ENCODE results near the gene ZNF500.
A peak's percentile ranks its signal among the peaks of the same experiment; 100 is the strongest.

ZNF500 gene

DNA sequence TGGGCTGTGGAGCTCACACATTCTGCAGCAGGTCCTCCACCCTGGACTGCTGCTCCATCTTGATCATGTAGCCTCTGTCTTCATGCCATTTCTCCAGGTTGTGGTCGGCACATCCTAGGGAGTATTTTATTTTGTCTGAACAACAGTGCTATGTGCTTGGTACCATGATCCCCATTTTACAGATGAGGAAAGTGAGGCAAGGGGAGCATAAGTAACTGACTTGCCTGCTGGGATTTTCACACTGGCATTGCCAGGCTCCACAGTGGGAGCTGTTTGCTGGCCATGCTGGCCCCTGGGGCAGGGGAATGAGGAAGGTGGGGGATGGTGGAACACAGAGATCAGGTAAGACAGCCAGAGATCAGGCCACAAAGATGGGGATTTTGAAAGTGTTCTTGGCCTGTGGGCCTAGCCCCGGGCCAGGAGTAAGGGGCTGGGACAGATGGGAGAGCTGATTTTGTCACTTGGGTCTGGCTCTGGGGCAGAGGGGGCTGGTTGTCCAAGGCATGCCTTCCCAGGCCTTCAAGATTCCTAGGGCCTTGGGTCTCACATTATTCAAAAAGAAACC lies 9.3 kb upstream of the ZNF500 start:
- Histone ChIP-seq H3K27me3 (no peaks in the 10 kb centered on the region), H3K4me1 (no peaks in the 10 kb centered on the region), H3K9me3 (no peaks in the 10 kb centered on the region), H3K36me3 (no peaks in the 10 kb centered on the region), H3K9ac (no peak overlapping the region), H3K27ac (no peak overlapping the region), H3K4me3 (no peak overlapping the region), H4K20me1 (no peaks in the 10 kb centered on the region), H3K4me2 (no peak overlapping the region)
- TF ChIP-seq Cebpa-rat (IDR thresholded peaks at IDR 0.05), result no peak

DNA sequence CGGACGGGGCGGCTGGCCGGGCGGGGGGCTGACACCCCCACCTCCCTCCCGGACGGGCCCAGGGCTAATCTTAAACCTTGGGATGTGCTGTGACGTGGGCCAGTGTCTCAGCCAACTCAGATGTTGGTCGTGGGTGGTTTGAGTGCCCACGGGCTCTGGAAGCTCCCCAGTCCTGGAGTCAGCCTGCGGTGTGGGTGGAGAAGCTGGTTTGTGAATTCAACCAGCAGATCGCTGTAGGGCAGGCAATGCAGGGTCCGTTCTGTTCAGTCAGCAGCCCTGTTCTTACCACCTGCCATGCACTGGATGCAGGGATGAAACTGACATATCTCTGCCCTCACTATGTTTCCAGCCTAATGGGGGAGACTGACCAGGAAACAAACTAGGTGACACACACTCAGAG lies 8.0 kb upstream of the ZNF500 start:
- TF ChIP-seq Cebpa-rat (IDR thresholded peaks at IDR 0.05), result no peak
- no peak overlapping the region for H3K4me3 ChIP-seq
- no peaks in the 10 kb centered on the region for H3K27me3 ChIP-seq
- H3K4me1 ChIP-seq, result no peaks in the 10 kb centered on the region
- H3K9ac ChIP-seq, result no peak overlapping the region
- no peak overlapping the region for H3K27ac ChIP-seq
- no peaks in the 10 kb centered on the region for H3K9me3 ChIP-seq
- no peaks in the 10 kb centered on the region for H3K36me3 ChIP-seq
- H3K4me2 ChIP-seq, result no peak overlapping the region
- no peaks in the 10 kb centered on the region for H4K20me1 ChIP-seq

DNA sequence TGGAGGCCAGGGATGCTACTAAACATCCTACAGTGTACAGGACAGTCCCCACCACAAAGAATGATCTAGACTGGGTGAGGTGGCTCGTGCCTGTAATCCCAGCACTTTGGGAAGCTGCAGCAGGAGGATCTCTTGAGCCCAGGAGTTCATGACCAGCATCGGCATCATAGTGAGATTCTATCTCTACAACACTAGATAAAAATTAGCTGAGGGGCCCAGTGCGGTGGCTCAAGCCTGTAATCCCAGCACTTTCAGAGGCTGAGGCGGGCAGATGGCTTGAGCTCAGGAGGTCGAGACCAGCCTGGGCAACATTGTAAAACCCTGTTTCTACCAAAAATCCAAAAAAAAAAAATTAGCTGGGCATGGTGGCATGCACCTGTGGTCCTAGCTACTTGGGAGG lies 5.4 kb upstream of the ZNF500 start:
- Histone ChIP-seq H3K36me3 (no peaks in the 10 kb centered on the region), H4K20me1 (no peaks in the 10 kb centered on the region), H3K27ac (no peak overlapping the region), H3K4me1 (peaks cover 12% of the 10 kb centered on the region), H3K4me2 (no peak overlapping the region), H3K4me3 (no peak overlapping the region), H3K9ac (no peak overlapping the region), H3K9me3 (no peaks in the 10 kb centered on the region), H3K27me3 (no peaks in the 10 kb centered on the region)
- TF ChIP-seq Cebpa-rat (IDR thresholded peaks at IDR 0.05), result no peak

DNA sequence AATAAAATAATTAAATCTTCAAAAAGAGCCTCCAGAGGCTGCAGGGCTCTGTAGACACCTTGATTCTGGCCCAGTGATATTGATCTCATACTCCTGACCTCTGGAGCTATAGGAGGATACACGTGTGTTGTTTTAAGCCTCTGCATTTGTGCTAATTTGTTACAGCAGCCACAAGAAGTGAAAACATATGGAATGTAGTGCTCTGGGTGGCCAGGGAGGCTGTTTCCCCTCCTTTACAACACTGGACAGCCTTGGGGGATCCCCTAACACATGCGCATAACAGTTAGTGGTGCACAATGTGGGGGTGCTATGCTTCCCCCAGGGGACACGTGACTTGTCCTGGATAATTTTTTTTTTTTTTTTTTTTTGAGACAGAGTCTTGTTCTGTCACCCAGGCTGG lies 4.7 kb upstream of the ZNF500 start:
- no peaks in the 10 kb centered on the region for H3K9me3 ChIP-seq
- no peak overlapping the region for H3K4me3 ChIP-seq
- H3K27me3 ChIP-seq, result no peaks in the 10 kb centered on the region
- H3K4me1 ChIP-seq, result peaks cover 13% of the 10 kb centered on the region
- no peak overlapping the region for H3K4me2 ChIP-seq
- H3K27ac ChIP-seq, result no peak overlapping the region
- no peaks in the 10 kb centered on the region for H3K36me3 ChIP-seq
- no peak for TF ChIP-seq Cebpa-rat (IDR thresholded peaks at IDR 0.05)
- no peak overlapping the region for H3K9ac ChIP-seq
- no peaks in the 10 kb centered on the region for H4K20me1 ChIP-seq

DNA sequence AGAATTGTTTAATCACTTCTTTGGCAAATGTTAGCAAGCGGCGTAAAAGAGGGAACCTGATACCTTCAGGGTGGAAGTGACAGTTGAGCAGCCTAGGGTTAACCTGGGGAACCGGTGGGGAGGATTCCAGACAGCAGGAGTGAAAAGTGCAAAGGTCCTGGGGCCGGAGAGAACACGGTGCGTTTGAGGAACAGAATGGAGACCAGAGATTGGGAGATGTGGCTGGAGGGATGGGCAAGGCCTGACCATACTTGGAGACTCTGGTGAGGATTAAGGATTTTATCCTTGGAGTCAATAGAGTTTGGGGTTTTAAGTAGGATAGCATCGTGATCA lies 2.3 kb upstream of the ZNF500 start:
- TF ChIP-seq Cebpa-rat (IDR thresholded peaks at IDR 0.05), result no peak
- peaks cover 31% of the 10 kb centered on the region for H3K4me1 ChIP-seq
- H3K27ac ChIP-seq, result no peak overlapping the region
- H4K20me1 ChIP-seq, result peaks cover 14% of the 10 kb centered on the region; the same call in 1 of the 2 replicates
- no peaks in the 10 kb centered on the region for H3K9me3 ChIP-seq
- H3K27me3 ChIP-seq, result no peaks in the 10 kb centered on the region
- H3K36me3 ChIP-seq, result peaks cover 13% of the 10 kb centered on the region
- no peak overlapping the region; the same call in 1 of the 2 replicates for H3K4me2 ChIP-seq
- H3K4me3 ChIP-seq, result peak overlapping the region; percentile 63; the same call in 1 of the 2 replicates
- H3K9ac ChIP-seq, result no peak overlapping the region

DNA sequence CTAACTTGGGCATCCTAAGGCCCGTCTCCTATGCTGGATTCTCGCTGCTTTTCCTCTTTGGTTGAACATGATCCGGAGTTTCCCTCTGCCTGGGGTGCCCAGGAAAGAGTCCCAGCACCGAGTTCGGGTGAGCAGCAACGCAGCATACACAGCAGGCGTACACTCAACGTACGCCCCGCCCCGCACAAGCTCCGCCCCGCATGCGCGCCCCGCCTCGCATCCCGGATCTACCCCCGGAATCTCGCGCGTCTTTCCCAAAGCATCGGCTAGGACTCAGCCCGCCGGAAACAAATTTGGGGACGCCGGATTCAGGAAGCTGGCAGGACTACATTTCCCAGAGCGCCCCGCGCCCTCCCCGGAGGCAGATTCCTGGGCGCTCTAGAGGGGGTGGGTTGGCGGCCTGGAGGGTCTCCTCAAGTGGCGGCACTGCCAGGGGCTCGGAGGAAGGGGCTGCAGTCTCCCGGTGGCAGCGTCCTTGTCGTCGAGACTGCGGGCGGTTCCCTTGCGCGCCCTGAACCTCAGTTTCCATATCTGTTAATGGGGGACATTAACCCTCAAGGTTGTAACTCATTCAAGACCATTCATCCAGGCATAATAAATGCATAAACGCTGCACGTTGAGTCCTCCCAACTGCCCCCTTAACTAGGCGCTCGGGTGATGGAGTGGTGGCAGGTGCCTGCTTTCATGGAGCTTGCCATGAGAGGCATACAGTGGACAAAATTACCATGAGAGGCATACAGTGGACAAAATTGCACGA lies 1.8 kb upstream of the ZNF500 start:
- peak overlapping the region; percentile 63 for H3K4me3 ChIP-seq
- peaks cover 18% of the 10 kb centered on the region; the same call in 1 of the 2 replicates for H4K20me1 ChIP-seq
- H3K9me3 ChIP-seq, result no peaks in the 10 kb centered on the region
- TF ChIP-seq Cebpa-rat (IDR thresholded peaks at IDR 0.05), result no peak
- no peaks in the 10 kb centered on the region for H3K27me3 ChIP-seq
- peaks cover 31% of the 10 kb centered on the region for H3K4me1 ChIP-seq
- peaks cover 18% of the 10 kb centered on the region for H3K36me3 ChIP-seq
- peak overlapping the region; percentile 91 for H3K4me2 ChIP-seq
- peak overlapping the region; percentile 38; the same call in 1 of the 2 replicates for H3K27ac ChIP-seq
- H3K9ac ChIP-seq, result peak overlapping the region; percentile 69

DNA sequence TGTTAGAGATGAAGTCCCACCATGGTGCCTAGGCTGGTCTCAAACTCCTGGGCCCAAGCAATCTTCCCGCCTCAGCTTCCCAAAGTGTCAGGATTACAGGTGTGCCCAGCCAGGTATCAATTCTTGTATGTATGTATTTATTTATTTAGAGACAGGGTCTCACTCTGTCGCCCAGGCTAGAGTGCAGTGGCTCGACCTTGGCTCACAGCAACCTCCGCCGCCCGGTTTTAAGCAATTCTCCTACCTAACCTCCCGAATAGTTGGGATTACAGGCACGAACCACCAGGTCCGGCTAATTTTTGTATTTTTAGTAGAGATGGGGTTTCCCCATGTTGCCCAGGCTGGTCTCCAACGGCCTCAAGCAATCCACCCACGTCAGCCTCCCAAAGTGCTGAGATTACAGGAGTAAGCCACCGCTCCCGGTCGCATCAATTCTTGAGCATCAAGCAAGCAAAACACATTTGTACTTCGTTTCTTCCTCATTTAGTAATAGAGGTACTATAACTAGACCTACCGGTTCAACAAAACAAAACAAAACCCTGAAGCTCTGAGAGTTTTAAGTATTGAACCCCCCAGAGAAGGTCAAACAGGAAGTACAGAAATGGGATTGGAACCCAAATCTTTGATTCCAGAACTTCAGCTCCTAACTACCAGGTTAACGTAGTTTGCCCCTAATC lies 1.0 kb upstream of the ZNF500 start:
- Histone ChIP-seq H3K27ac (peak overlapping the region; percentile 38; the same call in 1 of the 2 replicates), H3K4me3 (peak overlapping the region; percentile 63), H3K9me3 (no peaks in the 10 kb centered on the region), H3K4me2 (peak overlapping the region; percentile 91), H3K27me3 (no peaks in the 10 kb centered on the region), H3K9ac (peak overlapping the region; percentile 69), H3K4me1 (peaks cover 31% of the 10 kb centered on the region), H4K20me1 (peaks cover 24% of the 10 kb centered on the region; the same call in 1 of the 2 replicates), H3K36me3 (peaks cover 25% of the 10 kb centered on the region)
- TF ChIP-seq Cebpa-rat (IDR thresholded peaks at IDR 0.05), result no peak

DNA sequence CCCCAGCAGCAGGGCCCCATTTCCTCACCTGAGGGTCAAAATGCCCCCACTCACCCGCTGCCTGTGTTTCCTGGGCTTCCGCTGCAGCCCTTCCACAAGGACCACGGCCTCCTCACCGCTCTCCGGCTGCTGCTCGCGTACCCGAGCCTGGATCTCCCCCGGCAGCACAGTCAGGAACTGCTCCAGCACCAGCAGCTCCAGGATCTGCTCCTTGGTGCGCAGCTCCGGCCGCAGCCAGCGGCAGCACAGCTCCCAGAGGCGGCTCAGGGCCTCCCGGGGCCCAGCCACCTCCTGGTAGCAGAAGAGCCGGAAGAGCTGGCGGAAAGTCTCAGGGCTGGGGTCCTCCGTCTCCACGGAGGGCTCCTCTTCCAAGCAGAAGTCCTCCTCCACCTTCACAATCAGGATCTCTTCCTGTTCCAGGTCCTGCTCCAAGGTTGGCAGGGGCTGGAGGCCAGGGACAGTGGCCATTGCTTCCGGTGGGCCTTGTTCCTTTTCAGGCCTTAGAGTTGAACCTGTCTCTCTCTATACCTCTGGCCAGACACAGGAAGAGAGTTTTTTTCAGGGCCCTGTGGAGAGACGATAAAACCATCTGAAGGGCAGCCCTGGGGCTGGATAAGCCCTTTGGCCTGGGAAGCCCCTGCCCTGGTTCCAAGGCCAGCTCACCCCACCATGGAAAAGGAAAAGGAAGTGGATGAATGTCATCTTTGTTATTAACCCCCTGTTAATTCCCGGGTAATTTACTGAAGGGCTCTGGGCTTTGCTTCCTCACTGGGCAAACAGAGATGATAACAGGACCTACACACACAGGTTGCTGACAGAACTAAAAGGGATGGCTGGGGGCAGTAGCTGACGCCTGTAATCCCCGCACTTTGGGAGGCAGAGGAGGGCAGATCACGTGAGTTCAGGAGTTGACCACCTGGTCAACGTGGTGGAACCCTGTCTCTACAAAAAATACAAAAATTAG lies 1.2 kb downstream of the ZNF500 start:
- H3K36me3 ChIP-seq, result peaks cover 47% of the 10 kb centered on the region
- H3K4me2 ChIP-seq, result peak overlapping the region; percentile 91
- H3K4me1 ChIP-seq, result peaks cover 47% of the 10 kb centered on the region
- H4K20me1 ChIP-seq, result peaks cover 40% of the 10 kb centered on the region; the same call in 1 of the 2 replicates
- TF ChIP-seq Cebpa-rat (IDR thresholded peaks at IDR 0.05), result no peak
- peak overlapping the region; percentile 90 for H3K27ac ChIP-seq
- H3K9ac ChIP-seq, result peak overlapping the region; percentile 96
- peak overlapping the region; percentile 93 for H3K4me3 ChIP-seq
- H3K9me3 ChIP-seq, result no peaks in the 10 kb centered on the region
- H3K27me3 ChIP-seq, result no peaks in the 10 kb centered on the region

DNA sequence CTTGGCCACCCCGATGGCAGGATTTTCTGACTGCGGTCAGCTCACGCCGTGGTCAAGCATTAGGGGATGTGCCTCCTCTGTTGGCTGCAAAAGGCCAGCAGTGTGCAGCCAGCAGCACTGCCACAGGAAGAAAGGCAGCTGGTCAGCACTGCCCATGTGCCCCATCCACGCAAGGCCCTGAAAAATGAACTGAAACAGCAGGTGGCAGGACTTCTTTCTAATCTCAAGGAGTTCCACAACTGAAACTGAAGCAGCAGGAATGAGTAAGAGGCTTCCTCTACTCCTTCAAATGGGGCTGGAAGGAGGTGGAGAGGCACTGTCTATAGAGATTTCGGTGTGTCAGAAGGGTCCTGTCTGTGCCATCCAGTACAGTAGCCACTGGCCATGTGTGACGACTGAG lies 3.2 kb downstream of the ZNF500 start:
- Histone ChIP-seq H3K4me3 (no peak overlapping the region), H3K27ac (no peak overlapping the region), H3K9ac (0 out of 2 replicates have a peak overlapping the region, but pooled peaks have one; percentile 4), H3K4me1 (peaks cover 47% of the 10 kb centered on the region), H3K4me2 (no peak overlapping the region), H4K20me1 (peaks cover 49% of the 10 kb centered on the region; the same call in 1 of the 2 replicates), H3K36me3 (peaks cover 67% of the 10 kb centered on the region), H3K27me3 (no peaks in the 10 kb centered on the region), H3K9me3 (no peaks in the 10 kb centered on the region)
- TF ChIP-seq Cebpa-rat (IDR thresholded peaks at IDR 0.05), result no peak
